NCI-H2227 (cell line): ENCODE data around the gene APOLD1.
"Not testable (repeated sequence)": the region's sequence is repeated elsewhere in the genome, so short reads cannot be mapped to it uniquely, and the experiment has no call there.

ENCODE experiments used
- DNase-seq: peaks from one replicate; lab custom pipeline; 2025; ENCODE audit not compliant: unreplicated experiment; lab: John Stamatoyannopoulos, UW

Gene APOLD1

GRCh38 chr12:12786351-12786705, 869 bp downstream of the APOLD1 start:
- DNase-seq: no peak

GRCh38 chr12:12786706-12787601, 1.5 kb downstream of the APOLD1 start:
- DNase-seq: peak; percentile 83

- DNase-seq: no peak
Observed at GRCh38 chr12:12788131-12788530, 2.7 kb downstream of the APOLD1 start.

GRCh38 chr12:12788675-12789368, 3.4 kb downstream of the APOLD1 start:
- DNase-seq: peak; percentile 65

GRCh38 chr12:12790956-12791355, 5.5 kb downstream of the APOLD1 start:
- no peak for DNase-seq

- peak; percentile 52 for DNase-seq
Observed at GRCh38 chr12:12791756-12792369, 6.4 kb downstream of the APOLD1 start.

GRCh38 chr12:12792421-12792820, 7.0 kb downstream of the APOLD1 start:
- no peak for DNase-seq

GRCh38 chr12:12794686-12795085, 9.2 kb downstream of the APOLD1 start:
- no peak for DNase-seq

- DNase-seq: no peak
Observed at GRCh38 chr12:12796171-12796570, 10.7 kb downstream of the APOLD1 start.

GRCh38 chr12:12796928-12797793, 11.7 kb downstream of the APOLD1 start:
- no peak for DNase-seq

GRCh38 chr12:12797794-12798152, 12.3 kb downstream of the APOLD1 start:
- DNase-seq: no peak

- DNase-seq: no peak
Observed at GRCh38 chr12:12798480-12798879, 13.0 kb downstream of the APOLD1 start.

- no peak for DNase-seq
Observed at GRCh38 chr12:12799163-12799920, 13.9 kb downstream of the APOLD1 start.

GRCh38 chr12:12800406-12801180, 15.1 kb downstream of the APOLD1 start:
- no peak for DNase-seq

GRCh38 chr12:12801656-12802055, 16.2 kb downstream of the APOLD1 start:
- not testable (repeated sequence) for DNase-seq

- no peak for DNase-seq
Observed at GRCh38 chr12:12803186-12803585, 17.7 kb downstream of the APOLD1 start.

GRCh38 chr12:12804011-12804410, 18.6 kb downstream of the APOLD1 start:
- DNase-seq: no peak

GRCh38 chr12:12804432-12804886, 19.0 kb downstream of the APOLD1 start:
- DNase-seq: no peak

- no peak for DNase-seq
Observed at GRCh38 chr12:12806784-12807516, 21.5 kb downstream of the APOLD1 start.
